GM19324 (cell line): ENCODE data around the gene MTUS2.
"Not testable (repeated sequence)": the region's sequence is repeated elsewhere in the genome, so short reads cannot be mapped to it uniquely, and the experiment has no call there.

Experiments used
- ATAC-seq: cut with Tn5 transposase; IDR thresholded peaks from one replicate; pipeline ENCODE4 v1.9.1; 2021; ENCODE audit warnings: mild to moderate bottlenecking, moderate library complexity; ENCODE audit not compliant: unreplicated experiment, low FRiP score

Gene MTUS2

DNA sequence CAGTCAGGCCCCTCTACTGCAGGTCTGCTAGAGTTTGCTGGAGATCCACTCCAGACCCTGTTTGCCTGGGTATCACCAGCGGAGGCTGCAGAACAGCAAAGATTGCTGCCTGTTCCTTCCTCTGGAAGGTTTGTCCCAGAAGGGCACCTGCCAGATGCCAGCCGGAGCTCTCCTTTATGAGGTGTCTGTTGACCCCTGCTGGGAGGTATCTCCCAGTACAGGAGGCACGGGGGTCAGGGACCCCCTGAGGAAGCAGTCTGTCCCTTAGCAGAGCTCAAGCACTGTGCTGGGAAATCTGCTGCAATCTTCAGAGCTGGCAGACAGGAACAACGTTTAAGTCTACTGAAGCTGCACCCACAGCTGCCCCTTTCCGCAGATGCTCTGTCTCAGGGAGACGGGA is 382.6 kb downstream of the MTUS2 start:
- ATAC-seq: not testable (repeated sequence)

DNA sequence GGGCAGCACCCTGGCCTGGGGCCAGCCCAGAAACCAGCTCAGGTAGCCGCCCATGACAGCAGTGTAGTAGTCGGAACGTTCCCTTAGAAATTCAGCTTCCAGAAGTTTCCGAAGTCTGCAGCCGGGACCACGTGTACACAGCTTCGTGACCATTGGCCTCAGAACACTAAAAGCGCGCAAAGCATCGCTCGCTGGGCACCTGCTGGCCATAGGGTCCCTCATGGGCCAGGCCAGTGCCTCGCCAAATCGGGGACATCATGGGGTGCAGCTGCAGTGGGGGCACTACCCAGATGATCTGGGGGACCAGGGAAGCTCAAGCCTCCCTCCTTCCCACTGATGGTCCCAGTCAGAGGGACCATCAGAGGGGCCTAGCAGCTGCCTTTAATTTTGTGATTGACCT is 384.5 kb downstream of the MTUS2 start:
- no peak for ATAC-seq

GRCh38 chr13:29210676-29211075 is 390.5 kb downstream of the MTUS2 start:
- ATAC-seq: no peak

DNA sequence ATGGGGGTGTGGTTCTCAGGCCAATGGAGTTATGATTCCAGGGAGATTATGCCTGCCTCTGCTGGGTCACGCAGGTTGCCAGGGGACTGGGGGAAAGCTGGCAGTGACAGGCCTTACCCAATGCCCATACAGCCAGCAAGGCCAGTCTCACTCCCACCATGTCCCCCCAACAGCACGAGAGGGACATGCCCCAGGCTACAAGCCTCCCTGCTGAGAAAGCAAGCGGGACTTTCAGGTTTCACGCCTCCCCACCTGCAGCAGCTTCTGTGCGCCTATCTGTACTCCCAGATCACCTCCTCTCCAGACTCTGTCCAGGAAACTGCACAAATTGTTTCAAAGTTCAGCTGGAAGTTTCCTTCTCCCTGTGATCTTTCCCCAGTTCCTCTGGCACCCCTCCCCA is 391.0 kb downstream of the MTUS2 start:
- not testable (repeated sequence) for ATAC-seq

- ATAC-seq: no peak
Measured at GRCh38 chr13:29222458-29222857, 402.3 kb downstream of the MTUS2 start.

DNA sequence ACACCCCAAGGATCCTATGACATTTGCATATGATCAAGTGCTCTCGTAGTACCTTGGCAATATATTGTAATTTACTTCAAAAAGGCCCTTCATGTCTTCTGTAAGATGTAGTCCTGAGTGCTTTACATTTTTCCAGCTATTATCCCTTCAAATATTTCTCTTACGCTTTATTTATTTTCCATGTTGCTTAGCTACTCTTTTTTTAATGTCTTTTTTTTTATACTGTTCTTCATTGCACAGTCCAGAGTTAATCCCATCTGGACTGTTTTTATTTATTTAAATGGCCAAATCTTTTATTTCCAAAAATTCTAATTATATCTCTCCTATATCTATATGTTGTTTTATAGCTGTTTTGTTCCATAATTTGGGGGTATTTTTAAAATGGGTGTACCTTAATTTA is 404.1 kb downstream of the MTUS2 start:
- ATAC-seq: no peak

DNA sequence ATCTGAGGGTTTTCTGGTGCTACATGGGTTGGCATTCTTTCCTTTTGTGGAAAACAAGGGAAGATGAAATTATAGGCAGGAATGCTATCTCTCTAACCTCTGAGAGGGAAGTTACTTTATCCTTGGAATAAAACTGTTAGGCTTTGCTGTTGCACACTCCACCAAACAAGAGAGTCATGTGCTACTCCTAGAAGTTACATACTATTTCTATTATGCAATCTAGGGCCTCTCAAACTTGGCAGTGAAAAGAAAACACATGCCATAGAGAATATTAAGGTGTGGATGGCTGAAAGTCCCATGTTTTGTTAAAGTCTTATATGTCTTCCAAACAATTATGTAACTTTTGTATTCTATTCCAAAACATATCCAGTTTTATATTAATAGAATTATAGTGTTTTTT is 407.4 kb downstream of the MTUS2 start:
- no peak for ATAC-seq

DNA sequence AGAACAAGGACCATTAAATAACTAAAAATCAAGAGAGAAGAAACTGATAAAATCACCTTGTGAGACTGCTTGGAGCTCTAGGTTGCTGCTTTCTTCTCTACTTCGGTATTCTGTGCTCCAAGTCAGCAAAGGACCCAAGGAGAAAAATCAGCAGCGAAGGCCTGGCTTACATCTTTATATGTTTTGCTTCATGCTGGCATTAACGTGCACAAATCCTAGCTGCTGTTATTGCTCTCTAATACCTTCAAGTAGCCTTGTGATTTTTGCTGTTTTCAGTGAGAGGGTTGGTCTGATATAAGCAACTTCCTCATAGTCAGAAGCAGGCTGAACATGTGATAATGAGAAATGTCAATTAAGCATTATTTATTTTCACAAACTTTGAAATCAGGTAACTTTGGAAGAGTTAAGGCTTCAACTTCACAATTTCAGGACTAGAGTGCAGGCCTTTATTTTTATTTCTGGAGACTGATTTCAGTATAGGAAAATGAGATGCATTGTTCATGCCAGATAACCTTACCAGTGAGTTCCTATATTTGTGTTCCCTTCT is 410.2 kb downstream of the MTUS2 start:
- no peak for ATAC-seq

DNA sequence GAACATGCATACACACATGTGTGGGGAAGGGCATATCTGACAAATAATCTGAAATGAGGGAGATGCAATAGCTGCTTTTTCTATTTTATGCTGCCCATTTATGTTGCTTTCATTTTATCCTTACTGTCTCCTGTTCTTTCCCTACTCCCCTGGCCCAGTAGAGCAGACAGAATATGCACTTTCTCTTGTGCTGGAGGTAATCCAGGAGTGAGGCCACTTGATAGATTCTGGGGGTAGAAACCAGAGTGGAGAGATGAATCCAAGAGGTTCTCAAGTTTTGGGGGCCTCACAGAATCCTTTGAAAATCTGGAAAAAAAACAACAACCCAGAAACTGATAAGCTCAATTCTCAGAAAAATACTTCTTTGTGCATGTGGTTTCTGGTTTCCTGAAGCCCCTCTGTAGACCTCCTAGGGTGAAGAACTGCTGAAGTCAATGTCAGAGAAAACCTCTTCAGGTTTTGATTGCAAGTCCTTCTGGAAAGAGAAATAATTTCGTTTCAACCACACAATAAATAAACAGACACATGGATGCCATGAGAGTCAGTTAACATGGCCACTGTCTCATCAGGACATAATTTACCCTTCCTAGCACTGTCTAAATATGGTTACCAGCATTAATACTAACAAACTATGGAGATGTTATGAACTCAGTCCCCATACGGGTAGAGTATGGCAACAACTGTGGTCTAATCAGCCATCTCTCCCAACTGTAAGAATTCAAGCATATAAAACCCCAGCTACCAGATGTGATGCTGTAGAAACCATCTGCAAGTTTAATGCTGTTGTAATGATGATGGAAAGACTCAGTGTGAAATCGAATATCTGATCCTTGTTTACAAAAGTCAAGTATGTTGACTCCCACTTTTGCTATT is 419.8 kb downstream of the MTUS2 start:
- ATAC-seq: no peak

GRCh38 chr13:29254626-29255370 is 434.7 kb downstream of the MTUS2 start:
- ATAC-seq: no peak

DNA sequence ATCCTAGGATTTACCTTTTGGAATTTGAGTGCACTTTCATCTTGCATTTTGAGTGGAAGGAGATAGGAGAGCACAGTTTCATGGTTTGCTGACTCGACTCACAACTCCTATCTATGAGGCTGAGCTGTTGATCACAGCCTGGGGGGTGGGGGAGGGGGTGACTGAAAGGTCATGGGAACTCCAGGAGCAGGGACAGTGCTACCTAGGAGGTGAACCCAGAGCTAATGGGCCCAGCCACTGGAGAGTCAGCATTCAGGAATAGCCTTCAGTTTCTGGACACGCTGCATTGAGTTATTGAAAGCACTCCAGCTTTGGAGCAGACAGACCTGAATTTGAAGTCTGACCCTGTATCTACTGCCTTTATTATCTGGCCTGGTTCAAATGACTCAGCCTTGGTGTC is 435.4 kb downstream of the MTUS2 start:
- no peak for ATAC-seq

GRCh38 chr13:29260684-29261083 is 440.5 kb downstream of the MTUS2 start:
- no peak for ATAC-seq

- ATAC-seq: no peak
Measured at GRCh38 chr13:29266261-29266660, 446.1 kb downstream of the MTUS2 start.

DNA sequence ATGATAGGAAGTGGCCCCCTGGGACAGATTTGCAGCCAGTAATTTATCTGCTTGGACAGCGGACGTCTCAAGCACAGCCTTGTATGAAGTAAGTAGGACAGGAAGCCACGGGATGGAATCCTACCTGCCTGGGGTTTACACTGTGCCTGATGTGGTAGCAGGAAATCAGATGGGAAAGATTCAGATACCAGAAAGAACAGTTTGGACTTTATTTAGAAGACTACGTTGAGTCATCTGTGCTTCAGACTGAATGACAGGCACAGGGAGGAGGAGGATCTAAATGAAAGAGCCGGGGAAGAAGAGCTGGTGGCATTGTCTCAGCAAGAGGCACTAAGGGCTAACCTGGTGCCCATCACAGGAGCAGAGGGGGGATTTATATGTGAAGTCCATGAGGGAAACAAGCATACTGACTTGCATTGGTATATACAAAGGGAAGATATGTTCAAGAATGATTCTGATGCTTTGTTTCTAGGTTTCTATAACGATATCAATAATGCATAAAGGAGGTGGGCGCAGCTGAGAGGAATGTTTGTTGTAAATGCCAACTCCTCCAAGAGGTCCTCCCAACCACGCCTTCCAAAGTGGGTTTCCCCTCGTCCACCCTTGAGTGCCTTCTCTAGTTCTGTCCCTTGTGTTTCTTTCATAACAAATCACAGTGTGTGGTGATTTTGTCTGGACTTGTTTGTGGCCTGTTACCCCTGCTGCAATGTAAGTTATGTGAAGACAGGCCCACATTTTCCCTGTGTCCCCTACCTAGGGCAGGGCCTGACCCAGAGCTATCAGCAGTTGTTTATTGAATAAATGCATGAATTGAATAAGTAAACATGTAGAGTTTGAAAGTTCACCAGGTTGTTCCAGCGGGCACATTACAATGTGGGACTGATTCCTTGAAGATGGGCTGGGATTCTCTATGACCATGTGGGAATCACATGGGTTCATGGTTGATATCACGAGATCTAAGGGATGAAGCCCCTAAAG is 446.9 kb downstream of the MTUS2 start:
- ATAC-seq: no peak

DNA sequence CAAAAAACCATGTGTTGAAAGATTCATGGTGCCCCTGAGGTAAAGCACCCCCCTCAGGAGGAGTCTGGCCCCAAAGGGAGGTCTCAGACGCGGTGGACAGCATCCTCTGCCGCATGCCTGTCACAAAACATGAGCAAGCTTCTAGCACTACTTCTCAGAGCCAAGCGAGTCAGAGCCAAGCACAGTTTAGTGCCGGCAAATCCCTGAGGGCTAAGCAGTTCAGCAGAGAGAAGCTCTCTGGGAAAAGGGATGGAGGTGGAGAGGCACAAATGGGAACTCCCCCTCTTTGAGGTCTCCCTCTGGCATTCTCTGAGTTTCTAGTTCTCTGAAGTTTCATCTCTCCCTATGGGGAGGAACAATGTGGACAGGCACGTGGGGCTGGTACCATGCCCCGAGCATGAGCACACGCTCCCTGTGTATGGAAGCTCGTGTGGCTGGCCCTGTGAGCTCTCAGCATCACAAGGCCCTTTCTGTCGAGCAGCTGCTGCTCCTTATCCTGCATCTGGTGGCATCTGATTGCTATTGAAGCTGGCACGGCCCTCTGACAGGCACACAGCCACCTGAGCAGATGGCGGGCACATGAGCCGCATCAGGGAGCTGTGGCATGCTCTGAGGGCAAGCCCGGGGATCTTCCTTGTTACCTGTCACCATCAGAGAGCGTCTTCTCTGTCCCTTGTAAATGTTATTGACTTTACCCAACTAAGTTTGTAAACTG is 450.3 kb downstream of the MTUS2 start:
- ATAC-seq: no peak

DNA sequence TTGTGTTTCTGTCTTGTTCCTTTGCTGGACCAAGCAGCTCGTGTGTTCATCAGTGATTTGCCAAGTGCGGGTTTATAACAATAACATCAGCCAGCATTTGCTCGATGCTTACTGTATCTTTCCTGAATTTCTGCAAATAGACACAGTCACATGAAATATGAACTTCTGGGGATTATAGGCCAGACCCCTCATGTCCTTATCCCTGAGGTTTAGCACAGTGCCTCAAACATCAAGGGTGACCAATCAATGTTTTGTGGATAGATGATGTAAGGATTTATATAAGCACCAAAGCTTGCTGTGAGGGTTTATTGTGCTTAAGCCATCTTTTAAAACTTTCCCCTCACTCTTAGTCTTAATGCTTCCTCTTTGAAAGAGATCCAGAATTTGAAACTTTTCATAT is 451.5 kb downstream of the MTUS2 start:
- no peak for ATAC-seq

GRCh38 chr13:29279356-29280254 is 459.5 kb downstream of the MTUS2 start:
- ATAC-seq: no peak

DNA sequence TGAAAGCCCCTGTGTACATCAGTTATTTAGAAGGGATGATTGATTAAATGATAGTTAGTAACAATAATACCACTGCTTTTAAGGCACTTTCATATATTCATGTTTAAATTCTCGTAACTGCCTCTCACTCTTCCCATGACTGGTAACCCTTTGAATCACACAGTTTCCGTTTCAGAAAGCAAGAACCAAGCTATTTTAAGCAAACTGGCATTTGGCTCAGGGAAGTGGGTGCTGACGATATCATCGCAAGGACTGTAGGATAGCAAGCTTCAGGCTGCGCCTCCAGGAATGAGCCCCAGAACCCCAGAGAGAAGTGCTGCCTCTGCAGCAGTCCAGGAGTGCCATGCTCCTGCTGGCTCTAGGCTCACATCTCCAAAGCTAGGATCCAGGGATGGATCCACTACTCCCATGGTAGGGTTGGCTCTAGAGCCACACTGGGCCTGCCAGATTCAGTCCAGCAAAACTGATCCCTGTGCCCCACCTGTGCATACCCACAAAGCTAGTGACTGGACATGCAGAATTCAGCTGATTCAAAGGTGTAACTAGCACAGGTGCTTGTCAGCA is 461.9 kb downstream of the MTUS2 start:
- no peak for ATAC-seq
